H9 (cell line): ENCODE data around the gene GLDC. TPM values are rescaled to one million over a fixed set of nuclear protein-coding genes. Genes with fewer than 3 reads are reported as not detected.

Experiments used
- DNase-seq: peaks from one replicate; pipeline ENCODE4 v3.0.0-alpha.2; 2017
- H2AFZ ChIP-seq: one replicate; pipeline ENCODE4 v1.6.1; 2013; ENCODE audit warnings: mild to moderate bottlenecking, low read length, control low read depth, moderate library complexity
- H2AK5ac ChIP-seq: 2 replicates; pipeline ENCODE4 v1.6.1; 2013; ENCODE audit warnings: low read length, control low read depth, mixed read lengths; ENCODE audit not compliant: insufficient read length
- H2BK120ac ChIP-seq: one replicate; pipeline ENCODE4 v1.6.1; 2013; ENCODE audit warnings: low read depth, mild to moderate bottlenecking, low read length, control low read depth, inconsistent platforms; ENCODE audit not compliant: poor library complexity, severe bottlenecking
- H2BK12ac ChIP-seq: 2 replicates; pipeline ENCODE4 v1.6.1; 2013; ENCODE audit warnings: low read length, control low read depth, mixed read lengths, low read depth; ENCODE audit not compliant: insufficient read length
- H2BK15ac ChIP-seq: 2 replicates; pipeline ENCODE4 v1.6.1; 2013; ENCODE audit warnings: low read depth, low read length, control low read depth
- H2BK20ac ChIP-seq: one replicate; pipeline ENCODE4 v1.6.1; 2013; ENCODE audit warnings: low read depth, mild to moderate bottlenecking, low read length, control low read depth, inconsistent platforms; ENCODE audit not compliant: poor library complexity, severe bottlenecking
- H2BK5ac ChIP-seq: 2 replicates; pipeline ENCODE4 v1.6.1; 2013; ENCODE audit warnings: low read length, control low read depth, mixed read lengths; ENCODE audit not compliant: insufficient read length
- H3K14ac ChIP-seq: 2 replicates; pipeline ENCODE4 v1.6.1; 2013; ENCODE audit warnings: low read length, control low read depth; ENCODE audit not compliant: insufficient read depth
- H3K18ac ChIP-seq: 2 replicates; pipeline ENCODE4 v1.6.1; 2013; ENCODE audit warnings: low read depth, mild to moderate bottlenecking, mixed read lengths, low read length, control low read depth; ENCODE audit not compliant: insufficient read length
- H3K23ac ChIP-seq: 2 replicates; pipeline ENCODE4 v1.6.1; 2013; ENCODE audit warnings: low read length, control low read depth, mixed read lengths, low read depth; ENCODE audit not compliant: insufficient read length
- H3K23me2 ChIP-seq: 2 replicates; pipeline ENCODE4 v1.6.1; 2013; ENCODE audit warnings: low read depth, mild to moderate bottlenecking, mixed read lengths, low read length, control low read depth; ENCODE audit not compliant: insufficient read length, poor library complexity, severe bottlenecking
- H3K27ac ChIP-seq: 2 replicates; pipeline ENCODE4 v1.5.1; 2013; ENCODE audit warnings: low read length, control low read depth, mixed read lengths, low read depth; ENCODE audit not compliant: insufficient read length
- H3K27me3 ChIP-seq: 2 replicates; pipeline ENCODE4 v1.6.1; 2013; ENCODE audit warnings: low read length, control low read depth, inconsistent platforms; ENCODE audit not compliant: insufficient read depth
- H3K4ac ChIP-seq: 2 replicates; pipeline ENCODE4 v1.6.1; 2013; ENCODE audit warnings: low read depth, mild to moderate bottlenecking, control low read depth, inconsistent platforms, low read length, moderate library complexity
- H3K4me1 ChIP-seq: 2 replicates; pipeline ENCODE4 v1.6.1; 2013; ENCODE audit warnings: low read length, control low read depth, inconsistent platforms; ENCODE audit not compliant: insufficient read depth
- H3K4me2 ChIP-seq: 2 replicates; pipeline ENCODE4 v1.6.1; 2013; ENCODE audit warnings: low read length, control low read depth, mixed read lengths; ENCODE audit not compliant: insufficient read length, insufficient read depth
- H3K56ac ChIP-seq: 2 replicates; pipeline ENCODE4 v1.6.1; 2013; ENCODE audit warnings: low read depth, mild to moderate bottlenecking, mixed read lengths, low read length, control low read depth; ENCODE audit not compliant: insufficient read length
- H3K79me1 ChIP-seq: 2 replicates; pipeline ENCODE4 v1.6.1; 2013; ENCODE audit warnings: low read depth, mild to moderate bottlenecking, moderate library complexity, low read length, control low read depth, inconsistent platforms; ENCODE audit not compliant: insufficient read depth, poor library complexity, severe bottlenecking
- H3K79me2 ChIP-seq: 2 replicates; pipeline ENCODE4 v1.6.1; 2013; ENCODE audit warnings: low read length, control low read depth, inconsistent platforms; ENCODE audit not compliant: insufficient read depth
- H3K9ac ChIP-seq: 2 replicates; pipeline ENCODE4 v1.6.1; 2013; ENCODE audit warnings: low read length, control low read depth, mixed read lengths; ENCODE audit not compliant: insufficient read length; ENCODE audit errors: extremely low read depth
- H3K9me3 ChIP-seq: one replicate; pipeline ENCODE4 v1.6.1; 2013; ENCODE audit warnings: low read depth, low read length, inconsistent platforms; ENCODE audit not compliant: control insufficient read depth
- H3T11ph ChIP-seq: one replicate; pipeline ENCODE4 v1.6.1; 2013; ENCODE audit warnings: mild to moderate bottlenecking, low read length, control low read depth, inconsistent platforms
- H4K20me1 ChIP-seq: one replicate; pipeline ENCODE4 v1.6.1; 2013; ENCODE audit not compliant: control insufficient read depth, insufficient read length, insufficient read depth
- H4K5ac ChIP-seq: 2 replicates; pipeline ENCODE4 v1.6.1; 2013; ENCODE audit warnings: low read depth, mild to moderate bottlenecking, mixed read lengths, low read length, control low read depth; ENCODE audit not compliant: insufficient read length
- H4K8ac ChIP-seq: replicated peaks from 2 replicates; pipeline ENCODE4 v1.6.1; 2013; ENCODE audit warnings: low read length, control low read depth, mixed read lengths, low read depth; ENCODE audit not compliant: insufficient read length
- H4K91ac ChIP-seq: 2 replicates; pipeline ENCODE4 v1.6.1; 2013; ENCODE audit warnings: low read depth, mild to moderate bottlenecking, moderate library complexity, mixed read lengths, low read length, control low read depth; ENCODE audit not compliant: insufficient read length
- H3K27ac Mint-ChIP-seq, 3 experiments: 2 replicates in 2 of 3; 3 replicates in 1 of 3; pipeline ENCODE4 v1.8.0; 2020 to 2021; ENCODE audit warnings: mixed read lengths in 3 of 3, mild to moderate bottlenecking in 1 of 3, moderate library complexity in 1 of 3
- H3K27me3 Mint-ChIP-seq: 2 replicates; pipeline ENCODE4 v1.8.0; 2021; ENCODE audit warnings: low read depth, mild to moderate bottlenecking, moderate library complexity, mixed read lengths
- H3K36me3 Mint-ChIP-seq, 3 experiments: 2 replicates in 2 of 3; 3 replicates in 1 of 3; pipeline ENCODE4 v1.8.0; 2020 to 2021; ENCODE audit warnings: low read depth in 3 of 3, mixed read lengths in 3 of 3; ENCODE audit not compliant: insufficient read depth in 1 of 3
- H3K4me1 Mint-ChIP-seq, 2 experiments: 2 replicates each; pipeline ENCODE4 v1.8.0; 2020; ENCODE audit warnings: mixed read lengths in 2 of 2
- H3K4me3 Mint-ChIP-seq, 2 experiments: 2 replicates in 1 of 2; 3 replicates in 1 of 2; pipeline ENCODE4 v1.8.0; 2020 to 2021; ENCODE audit warnings: mild to moderate bottlenecking in 2 of 2, mixed read lengths in 2 of 2, moderate library complexity in 1 of 2
- H3K9me3 Mint-ChIP-seq, 2 experiments: 2 replicates in 1 of 2; 3 replicates in 1 of 2; pipeline ENCODE4 v1.8.0; 2020; ENCODE audit warnings: mild to moderate bottlenecking in 2 of 2, mixed read lengths in 2 of 2, moderate library complexity in 1 of 2
- WGBS: extraction: QIAGEN DNeasy Blood & Tissue Kit; methylation state at CpG from one replicate; pipeline ENCODE4 v1.1.7; 2013; ENCODE audit warnings: missing lambda C conversion rate, low lambda C conversion rate, mixed read lengths; ENCODE audit not compliant: insufficient read length; ENCODE audit errors: extremely low coverage; 5-methylcytosine and 5-hydroxymethylcytosine counted together
- total RNA-seq: library from RNA; stranded (reverse); gene quantifications from 2 replicates; pipeline ENCODE4 v1.2.1, GENCODE V29; 2021
- TF ChIP-seq, protein P1 (sequence below): fragments of 200-600 bp; sonication (generic); conservative IDR thresholded peaks from 3 replicates; pipeline ENCODE4 v1.8.0; 2021; ENCODE audit warnings: antibody characterized with exemption, mild to moderate bottlenecking

The GLDC gene
- total RNA-seq, 1 experiment from 2014 or later, result 74.4 TPM

DNA sequence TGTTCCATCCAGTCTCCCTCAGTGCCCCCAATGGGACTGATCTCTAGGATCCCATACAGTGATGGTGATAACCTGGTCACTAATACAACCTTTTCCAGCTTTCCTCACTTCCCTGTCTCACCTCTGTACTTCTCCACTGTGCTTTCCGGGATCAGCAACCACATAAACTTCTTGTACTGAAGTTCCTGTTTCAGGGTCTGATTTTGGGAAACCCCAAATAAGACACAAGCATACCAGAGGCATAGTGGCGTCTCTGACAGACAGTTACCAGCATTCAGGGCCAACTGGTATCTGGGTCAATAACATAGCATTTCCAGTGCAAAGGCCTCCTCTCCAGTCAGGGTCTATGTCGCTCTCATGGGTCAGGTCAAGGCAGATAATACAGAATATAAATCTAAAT, 64.3 kb downstream of the GLDC start:
- TF ChIP-seq, protein P1, sequence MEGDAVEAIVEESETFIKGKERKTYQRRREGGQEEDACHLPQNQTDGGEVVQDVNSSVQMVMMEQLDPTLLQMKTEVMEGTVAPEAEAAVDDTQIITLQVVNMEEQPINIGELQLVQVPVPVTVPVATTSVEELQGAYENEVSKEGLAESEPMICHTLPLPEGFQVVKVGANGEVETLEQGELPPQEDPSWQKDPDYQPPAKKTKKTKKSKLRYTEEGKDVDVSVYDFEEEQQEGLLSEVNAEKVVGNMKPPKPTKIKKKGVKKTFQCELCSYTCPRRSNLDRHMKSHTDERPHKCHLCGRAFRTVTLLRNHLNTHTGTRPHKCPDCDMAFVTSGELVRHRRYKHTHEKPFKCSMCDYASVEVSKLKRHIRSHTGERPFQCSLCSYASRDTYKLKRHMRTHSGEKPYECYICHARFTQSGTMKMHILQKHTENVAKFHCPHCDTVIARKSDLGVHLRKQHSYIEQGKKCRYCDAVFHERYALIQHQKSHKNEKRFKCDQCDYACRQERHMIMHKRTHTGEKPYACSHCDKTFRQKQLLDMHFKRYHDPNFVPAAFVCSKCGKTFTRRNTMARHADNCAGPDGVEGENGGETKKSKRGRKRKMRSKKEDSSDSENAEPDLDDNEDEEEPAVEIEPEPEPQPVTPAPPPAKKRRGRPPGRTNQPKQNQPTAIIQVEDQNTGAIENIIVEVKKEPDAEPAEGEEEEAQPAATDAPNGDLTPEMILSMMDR, result no peak

More for the DNA sequence above, 64.3 kb downstream of the GLDC start:
- Histone ChIP-seq H3K4me1 (no peaks in the 10 kb centered on the region), H3K9me3 (no peaks in the 10 kb centered on the region), H4K8ac (no peak overlapping the region), H3K4me2 (no peak overlapping the region), H3K79me2 (no peaks in the 10 kb centered on the region), H3K4ac (no peak overlapping the region), H3K27ac (no peak overlapping the region), H2AK5ac (no peak overlapping the region), H2BK15ac (no peak overlapping the region), H4K20me1 (no peaks in the 10 kb centered on the region), H3K9ac (no peak overlapping the region), H2BK5ac (no peak overlapping the region), H2BK120ac (no peak overlapping the region), H3K23ac (no peak overlapping the region), H4K91ac (no peak overlapping the region), H3T11ph (no peak overlapping the region), H3K18ac (no peak overlapping the region), H3K56ac (no peak overlapping the region), H3K27me3 (no peaks in the 10 kb centered on the region), H3K14ac (no peak overlapping the region), H2AFZ (no peak overlapping the region), H4K5ac (no peak overlapping the region), H2BK12ac (no peak overlapping the region), H2BK20ac (no peak overlapping the region), H3K23me2 (no peaks in the 10 kb centered on the region), H3K79me1 (no peaks in the 10 kb centered on the region)
- Mint-ChIP-seq H3K4me1 (no peaks in the 10 kb centered on the region), H3K27ac (no peak overlapping the region), H3K9me3 (no peaks in the 10 kb centered on the region), H3K4me3 (no peak overlapping the region), H3K36me3 (peaks cover 16 to 41% (median 28%) of the 10 kb centered on the region in 3 experiments; a peak in 6 of 7 replicates), H3K27me3 (no peaks in the 10 kb centered on the region)
- WGBS, result no CpG with 5 or more reads among the region's 3 CpGs
- no peak for DNase-seq
